ENCODE results near the gene CDKN1B. TPM values are rescaled to one million over a fixed set of nuclear protein-coding genes. Genes with fewer than 3 reads are reported as not detected.

The CDKN1B gene
- total RNA-seq, 1 experiment from 2014 or later: 33.1 TPM

- TF ChIP-seq ATF3 (IDR thresholded peaks at IDR 0.05) (no peak), EGR1 (IDR thresholded peaks at IDR 0.05; ENCODE audit: low read depth) (no peak), POLR2A (IDR thresholded peaks at IDR 0.05; ENCODE audit: borderline replicate concordance, extremely low read depth, insufficient read depth, insufficient read length) (no peak), TCF7L2 (IDR thresholded peaks at IDR 0.05; ENCODE audit: borderline replicate concordance, extremely low read depth, insufficient read depth, insufficient read length) (no peak)
These were observed 16.9 kb upstream of the CDKN1B start (continued) for GRCh38 chr12:12700254-12700653.

- no TSS peak for BruUV-seq (replicated peaks)
- intact Hi-C loops (cut with micrococcal nuclease): loop anchor here (5.0 to 10.0 kb wide), 4 partner anchors 137 to 1147 kb away; partner anchors contain the start of gene DUSP16
- Histone ChIP-seq H3K4me1 (ENCODE audit: control insufficient read depth in 1 of 2, insufficient read depth in 2 of 2, low read length in 2 of 2) (peaks cover 14 to 20% of the 10 kb centered on the region in 2 experiments), H3K9me2 (ENCODE audit: insufficient read depth) (no peaks in the 10 kb centered on the region), H3K27me3 (ENCODE audit: insufficient read depth, low read length) (no peaks in the 10 kb centered on the region), H3K79me2 (ENCODE audit: insufficient read depth, low read length) (no peaks in the 10 kb centered on the region), H3K36me3 (ENCODE audit: control insufficient read depth in 1 of 2, insufficient read depth in 2 of 2, low read length in 2 of 2) (no peaks in the 10 kb centered on the region), H3K27ac (ENCODE audit: low read depth, low read length) (no peak overlapping the region), H3K4me3 (replicated peaks in 1 of 2; ENCODE audit: low read depth in 1 of 2, low read length in 2 of 2) (no peak overlapping the region), H3K9me3 (ENCODE audit: control insufficient read depth in 1 of 2, insufficient read depth in 1 of 2, low read depth in 1 of 2, low read length in 2 of 2) (no peaks in the 10 kb centered on the region), H3K4me2 (ENCODE audit: low read length) (no peak overlapping the region), H3K9ac (ENCODE audit: low read length) (no peak overlapping the region), H4K20me1 (ENCODE audit: insufficient read depth) (no peaks in the 10 kb centered on the region), H2AFZ (ENCODE audit: low read depth, low read length, poor library complexity, severe bottlenecking) (no peak overlapping the region)
- RAD21 ChIA-PET (ENCODE audit: low non-redundant PET in 1 of 2, low total read pairs in 2 of 2, uncharacterized antibody in 2 of 2, unreplicated experiment in 2 of 2): interaction anchor here in 1 of 2 experiments (0.6 kb wide), 1 partner anchor 724 kb away, joined by 3 read pairs; no protein-coding TSS in a partner anchor
- DNase-seq (ENCODE audit: low read depth, low spot score): no peak
- POLR2A ChIA-PET: no interaction called here
- TF ChIP-seq REST (IDR thresholded peaks at IDR 0.05; ENCODE audit: low read depth) (no peak), EZH2phosphoT487 (IDR thresholded peaks at IDR 0.05; ENCODE audit: borderline replicate concordance) (no peak)
- CTCF ChIA-PET: interaction anchor here (0.8 kb wide), 1 partner anchor 11 kb away, joined by 4 read pairs; no protein-coding TSS in a partner anchor
- no peak for ATAC-seq
These were observed 15.7 kb upstream of the CDKN1B start for GRCh38 chr12:12701457-12701856.
